ENCODE data around the gene RFLNA. TPM values are rescaled to one million over a fixed set of nuclear protein-coding genes. Genes with fewer than 3 reads are reported as not detected.

Gene RFLNA
- total RNA-seq, 1 experiment from 2014 or later = 5.4 TPM

DNA sequence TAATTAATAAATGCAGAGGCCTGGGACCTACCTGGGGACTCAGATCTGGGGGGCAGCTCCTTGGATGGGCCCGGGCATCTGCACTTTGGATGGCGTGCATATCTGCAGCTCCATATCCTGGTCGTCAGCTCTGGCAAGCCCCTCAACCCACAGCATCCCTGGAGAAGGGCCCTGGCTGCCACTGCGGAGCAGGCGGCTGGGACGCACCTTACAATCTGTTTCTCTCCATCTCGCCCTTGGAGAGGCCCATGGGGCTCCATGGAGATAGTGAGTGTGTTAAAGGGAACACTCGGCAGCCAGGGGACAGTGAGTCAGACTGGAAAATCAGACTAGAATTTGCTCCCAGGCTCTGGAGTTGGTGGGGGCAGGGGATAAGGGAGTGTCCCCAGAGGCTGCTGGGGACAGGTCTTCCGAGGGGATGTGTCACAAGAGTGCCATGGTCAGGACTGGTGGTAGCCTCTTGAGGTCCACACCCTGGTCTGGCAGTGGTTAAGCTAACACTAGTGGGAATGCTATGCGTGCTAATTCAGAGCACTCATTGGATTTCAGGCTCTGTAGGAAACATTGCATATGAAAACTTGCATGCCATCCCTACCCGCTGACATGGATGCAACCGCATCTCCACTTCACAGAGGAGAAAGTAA is 21.5 kb downstream of the RFLNA start:
- ChIA-PET CTCF (interaction anchor here (1.5 kb wide), 1 partner anchor 263 kb away, joined by 4 read pairs; no protein-coding TSS in a partner anchor), POLR2A (no interaction called here)
- peaks cover under 1% of the 10 kb centered on the region for H3K4me1 ChIP-seq (ENCODE audit: control insufficient read depth, insufficient read depth, low read length)
- no peak overlapping the region for H3K4me3 ChIP-seq (ENCODE audit: low read depth in 2 of 2, low read length in 2 of 2)
- DNase-seq (ENCODE audit: low read depth, low spot score) (no peak), ATAC-seq (no peak)
- TF ChIP-seq TCF7L2 (IDR thresholded peaks at IDR 0.05; ENCODE audit: low read depth, low read length) (no peak), POLR2AphosphoS5 (IDR thresholded peaks at IDR 0.05; ENCODE audit: low read depth, low read length) (no peak)
- H3K27me3 ChIP-seq (ENCODE audit: control insufficient read depth, insufficient read depth, low read length) = no peaks in the 10 kb centered on the region
- no peak overlapping the region for H3K27ac ChIP-seq (ENCODE audit: low read length)
- BruUV-seq (replicated peaks) = no TSS peak
- no peaks in the 10 kb centered on the region for H3K9me3 ChIP-seq (ENCODE audit: control insufficient read depth, insufficient read depth, low read depth, low read length)
- intact Hi-C loops (cut with micrococcal nuclease; ENCODE audit: unreplicated experiment) = no loop called here
- H3K36me3 ChIP-seq (ENCODE audit: control insufficient read depth, insufficient read depth, low read length) = no peaks in the 10 kb centered on the region
- in situ Hi-C loops (cut with HindIII; ENCODE audit: low pct_unique_long_range_greater_than_20kb, low sequenced_read_pairs) = no loop called here

- ATAC-seq (no peak), DNase-seq (ENCODE audit: low read depth, low spot score) (no peak)
- ChIA-PET CTCF (no interaction called here), POLR2A (no interaction called here)
- H3K4me3 ChIP-seq (ENCODE audit: low read depth in 2 of 2, low read length in 2 of 2) = no peak overlapping the region
- H3K9me3 ChIP-seq (ENCODE audit: control insufficient read depth, insufficient read depth, low read depth, low read length) = no peaks in the 10 kb centered on the region
- H3K27ac ChIP-seq (ENCODE audit: low read length) = no peak overlapping the region
- H3K4me1 ChIP-seq (ENCODE audit: control insufficient read depth, insufficient read depth, low read length) = peaks cover 4% of the 10 kb centered on the region
- intact Hi-C loops (cut with micrococcal nuclease; ENCODE audit: unreplicated experiment) (no loop called here), in situ Hi-C loops (cut with HindIII; ENCODE audit: low pct_unique_long_range_greater_than_20kb, low sequenced_read_pairs) (no loop called here)
- H3K27me3 ChIP-seq (ENCODE audit: control insufficient read depth, insufficient read depth, low read length) = no peaks in the 10 kb centered on the region
- no peaks in the 10 kb centered on the region for H3K36me3 ChIP-seq (ENCODE audit: control insufficient read depth, insufficient read depth, low read length)
- TF ChIP-seq CTCF (IDR thresholded peaks at IDR 0.05) = no peak
- TF ChIP-seq POLR2AphosphoS5 (IDR thresholded peaks at IDR 0.05; ENCODE audit: low read depth, low read length) = no peak
- TF ChIP-seq TCF7L2 (IDR thresholded peaks at IDR 0.05; ENCODE audit: low read depth, low read length) = no peak
- TF ChIP-seq SIN3A (IDR thresholded peaks at IDR 0.05; ENCODE audit: borderline replicate concordance, insufficient read depth, low read depth, low read length) = no peak
- TF ChIP-seq REST (IDR thresholded peaks at IDR 0.05; ENCODE audit: insufficient read depth in 1 of 2, low read depth in 2 of 2, low read length in 1 of 2) = no peak
- no TSS peak for BruUV-seq (replicated peaks)
Observed at GRCh38 chr12:124317400-124317799, 22.5 kb downstream of the RFLNA start.

GRCh38 chr12:124318278-124319020 is 23.6 kb downstream of the RFLNA start:
- in situ Hi-C loops (cut with HindIII; ENCODE audit: low pct_unique_long_range_greater_than_20kb, low sequenced_read_pairs) = no loop called here
- no TSS peak for BruUV-seq (replicated peaks)
- Histone ChIP-seq H3K4me3 (ENCODE audit: low read depth in 2 of 2, low read length in 2 of 2) (no peak overlapping the region), H3K27me3 (ENCODE audit: control insufficient read depth, insufficient read depth, low read length) (no peaks in the 10 kb centered on the region), H3K27ac (ENCODE audit: low read length) (no peak overlapping the region), H3K36me3 (ENCODE audit: control insufficient read depth, insufficient read depth, low read length) (no peaks in the 10 kb centered on the region), H3K4me1 (ENCODE audit: control insufficient read depth, insufficient read depth, low read length) (peaks cover 4% of the 10 kb centered on the region), H3K9me3 (ENCODE audit: control insufficient read depth, insufficient read depth, low read depth, low read length) (no peaks in the 10 kb centered on the region; the same call in 1 of the 2 replicates)
- TF ChIP-seq TCF7L2 (IDR thresholded peaks at IDR 0.05; ENCODE audit: low read depth, low read length) = no peak
- TF ChIP-seq REST (IDR thresholded peaks at IDR 0.05; ENCODE audit: insufficient read depth in 1 of 2, low read depth in 2 of 2, low read length in 1 of 2) = no peak
- TF ChIP-seq CTCF (IDR thresholded peaks at IDR 0.05) = no peak
- TF ChIP-seq POLR2AphosphoS5 (IDR thresholded peaks at IDR 0.05; ENCODE audit: low read depth, low read length) = no peak
- no peak for TF ChIP-seq SIN3A (IDR thresholded peaks at IDR 0.05; ENCODE audit: borderline replicate concordance, insufficient read depth, low read depth, low read length)
- DNase-seq (ENCODE audit: low read depth, low spot score) = no peak
- POLR2A ChIA-PET = no interaction called here
- intact Hi-C loops (cut with micrococcal nuclease; ENCODE audit: unreplicated experiment) = no loop called here
- ATAC-seq = no peak
- CTCF ChIA-PET = interaction anchor here (0.6 kb wide), 2 partner anchors 11 to 551 kb away, joined by 3 to 5 read pairs; no protein-coding TSS in a partner anchor
